Transverse colon (tissue), 3 donors: ENCODE results near the gene PDE1C.

Experiments
- CTCF ChIP-seq, 5 experiments: fragments of 200-600 bp in 3 of 5; fragments of 450-650 bp in 2 of 5; sonication (generic) in 3 of 5; IDR thresholded peaks; 1 replicate in 2 of 5; 2 replicates in 3 of 5; pipeline ENCODE4 v1.5.1; 2016 to 2017; ENCODE audit warnings: antibody characterized with exemption in 5 of 5, inconsistent platforms in 3 of 5, mild to moderate bottlenecking in 2 of 5, moderate library complexity in 1 of 5
- EP300 ChIP-seq: sonication (generic); formaldehyde crosslinking; IDR thresholded peaks from one replicate; pipeline ENCODE4 v1.6.1; 2017; ENCODE audit warnings: antibody characterized with exemption, low read depth

GRCh38 chr7:32047075-32047474 lies 23.1 kb downstream of the PDE1C start:
- TF ChIP-seq CTCF (IDR thresholded peaks at IDR 0.05) (no peak), EP300 (no peak)
